ENCODE results near the gene HOXA9.

- TF ChIP-seq CTCF (IDR thresholded peaks at IDR 0.05) = no peak
- no peak for TF ChIP-seq POLR2A (IDR thresholded peaks at IDR 0.05)
These were observed 36.3 kb upstream of the HOXA9 start for GRCh38 chr7:27201580-27202017.
